Activated B cell treated with CpG ODN at 0.5 μM for 24 hours (primary cell): ENCODE measurements around the gene BEND3. TPM values are rescaled to one million over a fixed set of nuclear protein-coding genes. Genes with fewer than 3 reads are reported as not detected.

Source experiments
- ATAC-seq: fragments of 200-7000 bp; cut with Tn5 transposase; one replicate; pipeline ENCODE4 v1.10.0; 2021; ENCODE audit warnings: low read depth, mild to moderate bottlenecking, moderate library complexity
- CTCF ChIA-PET: fragments of 350-600 bp; sonication (Branson Sonifier 250); formaldehyde crosslinking; loops from one replicate; lab custom pipeline; 2021; ENCODE audit warnings: antibody characterized with exemption; lab: Charles Lee
- POLR2A ChIA-PET: fragments of 350-600 bp; sonication (Branson Sonifier 250); formaldehyde crosslinking; loops from one replicate; lab custom pipeline; 2021; ENCODE audit warnings: antibody characterized with exemption; lab: Charles Lee
- DNase-seq: peaks from one replicate; pipeline ENCODE4 v3.0.0; 2022
- H3K27ac Mint-ChIP-seq: one replicate; pipeline ENCODE4 v1.8.0; 2020; ENCODE audit warnings: mixed read lengths
- H3K27me3 Mint-ChIP-seq: one replicate; pipeline ENCODE4 v1.8.0; 2021; ENCODE audit warnings: mixed read lengths
- H3K36me3 Mint-ChIP-seq: one replicate; pipeline ENCODE4 v1.8.0; 2021; ENCODE audit warnings: low read depth, mixed read lengths
- H3K4me1 Mint-ChIP-seq: one replicate; pipeline ENCODE4 v1.8.0; 2021; ENCODE audit warnings: mixed read lengths
- H3K4me3 Mint-ChIP-seq: one replicate; pipeline ENCODE4 v1.8.0; 2020; ENCODE audit warnings: mild to moderate bottlenecking, mixed read lengths
- H3K9me3 Mint-ChIP-seq: one replicate; pipeline ENCODE4 v1.8.0; 2020; ENCODE audit warnings: mixed read lengths
- CTCF ChIP-seq: fragments of 200-600 bp; IDR thresholded peaks from one replicate; pipeline ENCODE4 v1.8.0; 2022; ENCODE audit warnings: antibody characterized with exemption, mild to moderate bottlenecking
- intact Hi-C: fragments of 100-400 bp; cut with micrococcal nuclease; formaldehyde crosslinking; loops from one replicate; pipeline ENCODE4 v1.15.1; 2024
- total RNA-seq: library from RNA; stranded (reverse); gene quantifications from 2 replicates; pipeline ENCODE4 v1.2.3, GENCODE V29; 2022

BEND3 gene
- total RNA-seq, 1 donor from 2014 or later, result 3.7 TPM

DNA sequence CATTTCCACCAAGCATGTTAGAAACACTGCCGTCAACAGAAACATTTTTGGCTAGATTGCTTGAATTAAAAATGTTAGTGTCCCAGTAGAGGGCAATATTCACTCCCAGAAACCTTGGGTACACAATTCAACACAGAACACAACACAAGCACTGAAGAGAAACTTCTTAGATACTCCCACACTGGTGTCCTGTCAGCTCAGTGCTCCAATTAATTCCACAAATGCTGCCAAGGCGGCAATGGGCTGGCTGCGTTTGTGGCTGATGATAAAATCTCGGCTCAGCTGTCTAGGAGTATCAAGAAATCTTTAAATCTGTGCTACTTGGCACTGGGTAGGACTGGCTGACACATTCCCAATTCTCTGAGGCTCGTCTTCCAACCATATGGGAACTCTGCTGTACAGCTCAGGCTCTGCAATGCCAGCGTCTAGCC is 39.3 kb downstream of the BEND3 start:
- POLR2A ChIA-PET, result no interaction called here
- Mint-ChIP-seq H3K4me1 (no peaks in the 10 kb centered on the region), H3K27me3 (no peaks in the 10 kb centered on the region), H3K27ac (no peak overlapping the region), H3K4me3 (no peak overlapping the region), H3K9me3 (no peaks in the 10 kb centered on the region), H3K36me3 (peaks cover 2% of the 10 kb centered on the region)
- CTCF ChIA-PET, result no interaction called here
- TF ChIP-seq CTCF, result no peak
- DNase-seq (no peak), ATAC-seq (no peak)
- intact Hi-C loops, result no loop called here

GRCh38 chr6:107070686-107071085 is 44.6 kb downstream of the BEND3 start:
- ATAC-seq (no peak), DNase-seq (no peak)
- H3K27me3 Mint-ChIP-seq, result no peaks in the 10 kb centered on the region
- H3K4me3 Mint-ChIP-seq, result no peak overlapping the region
- TF ChIP-seq CTCF, result no peak
- intact Hi-C loops, result no loop called here
- ChIA-PET CTCF (no interaction called here), POLR2A (no interaction called here)
- H3K9me3 Mint-ChIP-seq, result no peaks in the 10 kb centered on the region
- no peak overlapping the region for H3K27ac Mint-ChIP-seq
- no peaks in the 10 kb centered on the region for H3K4me1 Mint-ChIP-seq
- H3K36me3 Mint-ChIP-seq, result peaks cover 24% of the 10 kb centered on the region

GRCh38 chr6:107069631-107070548 is 45.4 kb downstream of the BEND3 start:
- intact Hi-C loops, result no loop called here
- no peak overlapping the region for H3K27ac Mint-ChIP-seq
- no peaks in the 10 kb centered on the region for H3K27me3 Mint-ChIP-seq
- no peak for TF ChIP-seq CTCF
- ATAC-seq (no peak), DNase-seq (no peak)
- peaks cover under 1% of the 10 kb centered on the region for H3K4me1 Mint-ChIP-seq
- H3K9me3 Mint-ChIP-seq, result no peaks in the 10 kb centered on the region
- peaks cover 24% of the 10 kb centered on the region for H3K36me3 Mint-ChIP-seq
- POLR2A ChIA-PET, result no interaction called here
- CTCF ChIA-PET, result no interaction called here
- no peak overlapping the region for H3K4me3 Mint-ChIP-seq

DNA sequence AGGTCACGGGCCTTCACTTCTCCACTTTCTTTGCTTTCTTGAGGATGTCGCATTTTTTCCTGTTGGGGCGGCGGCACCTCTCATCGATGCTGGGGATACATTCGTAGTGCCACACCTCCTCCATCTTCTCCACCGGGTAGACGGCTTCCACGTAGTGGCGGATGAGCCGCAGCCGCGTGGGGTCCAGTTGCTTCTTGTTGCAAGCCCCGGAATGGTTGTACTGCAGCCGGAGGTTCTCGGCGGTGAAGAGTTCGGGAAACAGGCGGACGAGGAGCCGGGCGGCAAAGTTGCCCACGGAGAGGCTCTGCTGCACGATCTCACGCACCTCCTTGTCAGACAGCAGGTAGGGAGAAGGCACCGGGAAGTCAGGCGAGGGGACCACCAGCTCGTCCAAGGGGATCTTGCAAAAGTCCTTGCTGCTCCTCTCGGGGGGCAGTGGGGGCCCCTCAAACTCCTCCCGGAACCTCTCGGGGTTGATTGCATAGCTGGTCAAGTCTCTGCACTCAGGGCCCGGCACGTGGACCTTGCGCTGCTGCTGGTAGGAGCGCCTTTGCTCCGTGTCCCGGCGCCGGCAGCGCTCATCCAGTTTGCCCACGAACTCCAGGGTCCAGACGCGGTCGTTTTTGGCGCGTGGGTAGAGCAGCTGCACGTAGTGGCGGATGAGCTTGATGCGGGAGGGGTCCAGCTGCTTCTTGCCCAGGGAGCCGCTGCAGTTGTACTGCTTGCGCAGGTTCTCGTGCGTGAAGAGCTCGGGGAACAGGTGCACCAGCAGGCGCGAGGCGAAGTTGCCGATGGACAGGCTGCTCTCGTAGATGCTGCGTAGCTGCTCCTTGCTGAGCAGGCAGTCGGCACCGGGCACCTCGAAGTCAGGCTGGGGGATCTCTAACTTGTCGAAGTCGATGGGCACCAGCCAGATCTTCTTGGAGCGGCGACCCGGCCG is 46.4 kb downstream of the BEND3 start:
- peaks cover 24% of the 10 kb centered on the region for H3K36me3 Mint-ChIP-seq
- peaks cover 6% of the 10 kb centered on the region for H3K4me1 Mint-ChIP-seq
- H3K27me3 Mint-ChIP-seq, result no peaks in the 10 kb centered on the region
- TF ChIP-seq CTCF, result no peak
- ChIA-PET CTCF (no interaction called here), POLR2A (no interaction called here)
- H3K4me3 Mint-ChIP-seq, result no peak overlapping the region
- no peak overlapping the region for H3K27ac Mint-ChIP-seq
- DNase-seq (no peak), ATAC-seq (no peak)
- intact Hi-C loops, result no loop called here
- H3K9me3 Mint-ChIP-seq, result no peaks in the 10 kb centered on the region
